ENCODE measurements around the gene RGS14. TPM values are rescaled to one million over a fixed set of nuclear protein-coding genes. Genes with fewer than 3 reads are reported as not detected.
"Not testable (repeated sequence)": the region's sequence is repeated elsewhere in the genome, so short reads cannot be mapped to it uniquely, and the experiment has no call there.

The RGS14 gene
- polyA plus RNA-seq, 3 donors = 10.5 to 15.8 (median 11.8) TPM

DNA sequence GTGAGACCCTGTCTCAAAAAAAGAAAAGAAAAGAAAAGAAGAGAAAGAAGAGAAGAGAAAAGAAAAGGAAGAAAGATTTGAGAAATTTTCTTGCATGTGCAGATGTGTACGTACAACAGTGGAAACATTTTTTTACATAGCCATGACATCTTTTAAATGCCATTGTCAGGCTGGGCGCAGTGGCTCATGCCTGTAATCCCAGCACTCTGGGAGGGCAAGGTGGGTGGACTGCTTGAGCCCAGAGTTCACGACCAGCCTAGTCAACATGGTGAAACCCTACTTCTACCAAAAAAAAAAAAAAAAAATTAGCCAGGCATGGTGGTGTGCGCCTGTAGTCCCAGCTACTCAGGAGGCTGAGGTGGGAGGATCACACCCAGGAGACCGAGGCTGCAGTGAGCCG lies 12.8 kb upstream of the RGS14 start:
- DNase-seq (ENCODE audit: low read depth in 3 of 3, low spot score in 2 of 3) = no peak

DNA sequence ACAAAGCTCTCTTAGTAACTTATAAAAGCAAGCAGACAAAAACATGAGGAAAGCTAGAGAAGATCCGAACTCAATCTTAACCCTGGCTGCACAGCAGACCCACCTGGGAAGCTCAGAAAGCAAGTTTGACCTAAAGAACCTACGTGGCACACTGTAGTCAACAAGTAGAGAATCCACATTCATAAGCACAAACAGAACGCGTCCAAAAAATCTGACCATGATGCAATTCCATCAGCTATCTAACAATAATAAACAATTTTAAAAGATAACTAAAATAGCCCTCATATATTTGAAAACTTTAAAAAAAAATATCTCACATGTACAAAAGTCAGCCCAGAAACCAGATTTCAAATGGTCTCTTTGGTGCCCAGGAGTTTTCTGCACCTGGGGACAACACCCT lies 10.9 kb upstream of the RGS14 start:
- no peak for DNase-seq (ENCODE audit: low read depth in 3 of 3, low spot score in 2 of 3)

DNA sequence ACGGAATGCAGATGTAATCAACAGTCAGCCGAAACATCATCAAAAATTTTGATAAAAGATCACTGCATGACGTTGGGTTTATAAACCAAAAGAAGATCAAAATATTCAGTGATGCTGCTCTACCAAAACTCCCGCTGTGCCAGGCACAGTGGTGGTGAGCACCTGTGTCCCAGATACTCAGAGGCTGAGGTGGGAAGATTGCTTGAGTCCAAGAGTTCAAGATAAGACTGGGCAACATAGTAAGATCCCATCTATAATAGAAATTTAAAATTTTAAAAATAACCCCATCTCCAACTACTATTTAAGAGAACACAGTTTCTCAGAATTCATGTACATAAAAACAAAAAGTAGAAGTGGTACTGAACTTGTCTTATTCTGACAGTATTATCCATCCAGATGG lies 10.0 kb upstream of the RGS14 start:
- DNase-seq (ENCODE audit: low read depth in 3 of 3, low spot score in 2 of 3) = no peak

DNA sequence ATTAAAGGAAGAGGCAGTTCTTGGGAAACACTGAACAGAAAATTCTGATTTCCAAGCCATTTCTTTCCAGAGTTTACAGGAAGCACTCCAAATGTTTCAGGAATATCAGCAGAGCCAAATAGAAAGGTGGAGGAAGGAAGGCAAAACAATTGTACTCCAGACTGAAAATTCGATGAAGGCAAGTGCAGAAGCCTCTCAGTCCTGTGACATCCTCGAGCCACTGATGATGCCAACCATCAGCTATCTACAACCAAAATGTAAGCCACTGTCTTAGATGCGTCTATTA lies 8.4 kb upstream of the RGS14 start:
- no peak for DNase-seq (ENCODE audit: low read depth in 3 of 3, low spot score in 2 of 3)

DNA sequence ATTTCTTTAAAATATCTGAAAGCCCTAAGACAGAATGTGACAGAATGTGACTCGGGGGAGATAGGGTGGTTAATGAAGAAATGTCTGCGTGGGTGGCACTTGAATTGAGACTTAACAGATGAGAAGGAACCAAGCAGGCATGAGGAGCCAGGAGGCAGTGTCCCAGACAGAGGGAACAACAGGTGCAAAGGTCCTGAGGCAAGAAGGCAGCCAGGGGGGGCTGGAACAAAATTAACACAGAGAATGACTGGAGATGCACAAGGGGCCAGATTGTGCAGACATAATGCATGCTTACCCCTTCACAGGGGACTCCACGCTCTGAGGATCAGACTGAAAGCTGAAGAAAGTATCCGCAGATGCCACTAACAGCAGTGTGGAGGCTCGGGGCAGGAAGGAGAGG lies 8.0 kb upstream of the RGS14 start:
- DNase-seq (ENCODE audit: low read depth in 3 of 3, low spot score in 2 of 3) = no peak

DNA sequence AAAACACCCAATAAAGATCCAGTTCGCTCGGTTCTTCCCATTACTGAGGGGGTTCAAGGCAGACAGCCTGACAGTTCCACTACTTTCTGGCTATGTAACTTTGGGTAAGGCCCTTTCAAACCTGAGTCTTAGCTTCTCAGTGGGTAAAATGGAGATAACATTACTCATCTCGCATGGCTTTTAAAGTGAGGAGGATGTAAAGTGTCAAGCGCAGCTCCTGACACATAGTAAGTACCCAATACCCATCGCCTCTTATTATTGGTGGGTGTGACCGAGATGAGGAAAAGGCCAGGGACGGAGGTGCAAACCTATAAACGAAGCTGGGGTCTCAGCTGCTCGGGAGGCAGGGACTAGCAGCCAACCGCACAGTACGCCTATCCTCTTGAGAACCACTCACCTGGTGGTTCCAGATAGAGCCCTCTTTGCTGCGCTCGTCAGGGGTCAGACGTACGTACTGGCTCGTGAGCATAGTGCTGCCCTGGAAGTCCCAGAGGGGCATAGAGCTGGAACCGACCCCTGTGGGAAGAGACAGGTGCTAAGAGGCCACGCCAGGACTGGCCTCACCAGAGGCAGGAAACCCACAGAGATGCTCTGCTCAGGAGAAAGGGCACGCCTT lies 6.8 kb upstream of the RGS14 start:
- no peak for DNase-seq (ENCODE audit: low read depth in 3 of 3, low spot score in 2 of 3)

DNA sequence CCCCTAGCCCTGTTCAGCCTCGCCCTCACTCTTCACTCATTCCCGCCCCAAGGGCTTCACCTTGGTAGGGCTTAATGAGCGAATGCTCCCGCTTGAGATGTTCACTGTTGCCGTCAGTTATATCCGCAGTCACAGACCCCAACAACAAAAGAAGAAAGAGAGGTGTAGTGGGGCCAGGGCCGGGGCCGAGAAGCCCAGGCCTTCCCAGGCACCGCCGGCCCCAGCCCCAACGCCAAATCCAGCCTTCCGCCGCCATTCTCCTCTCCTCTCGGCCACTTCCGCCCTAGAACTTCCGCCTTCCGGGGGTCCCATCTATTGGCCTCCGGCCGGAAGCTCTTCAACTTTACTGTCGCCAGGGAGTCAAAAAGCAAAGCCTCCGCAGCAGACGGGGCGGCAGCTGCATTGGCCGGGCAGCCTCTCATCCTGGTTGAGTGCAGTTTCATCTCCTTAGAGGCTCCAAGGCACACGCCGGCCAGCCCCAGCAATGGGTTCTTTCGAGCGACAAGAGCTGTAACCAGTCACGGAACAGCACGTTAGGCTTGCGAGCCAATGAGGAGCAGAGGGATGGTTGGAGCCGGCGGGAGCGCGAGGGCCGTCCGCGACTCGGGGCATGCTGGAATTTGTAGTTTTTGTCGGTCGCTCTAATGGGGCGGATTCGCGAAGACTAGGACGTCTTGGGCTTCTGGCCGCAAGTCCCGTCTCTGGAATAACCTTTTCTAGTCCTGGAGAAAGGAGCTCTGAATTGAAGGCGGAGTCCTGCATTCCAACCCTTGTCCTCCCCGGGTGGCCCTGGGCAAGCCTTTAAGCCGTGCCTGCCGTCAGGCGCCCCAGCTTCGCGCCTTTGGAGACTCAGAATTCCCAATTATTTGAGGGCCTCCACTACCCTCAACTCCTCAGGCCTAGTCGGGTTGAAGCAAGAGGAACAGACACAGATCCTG lies 6.1 kb upstream of the RGS14 start, which contains the start of gene LMAN2:
TSS of gene LMAN2 (minus strand) at position 277 of the 938 bp plus-strand sequence. CDS start at position 256, 21 bp downstream.
- DNase-seq (ENCODE audit: low read depth in 3 of 3, low spot score in 2 of 3) = peak; percentile 89 to 96 (median 90)

DNA sequence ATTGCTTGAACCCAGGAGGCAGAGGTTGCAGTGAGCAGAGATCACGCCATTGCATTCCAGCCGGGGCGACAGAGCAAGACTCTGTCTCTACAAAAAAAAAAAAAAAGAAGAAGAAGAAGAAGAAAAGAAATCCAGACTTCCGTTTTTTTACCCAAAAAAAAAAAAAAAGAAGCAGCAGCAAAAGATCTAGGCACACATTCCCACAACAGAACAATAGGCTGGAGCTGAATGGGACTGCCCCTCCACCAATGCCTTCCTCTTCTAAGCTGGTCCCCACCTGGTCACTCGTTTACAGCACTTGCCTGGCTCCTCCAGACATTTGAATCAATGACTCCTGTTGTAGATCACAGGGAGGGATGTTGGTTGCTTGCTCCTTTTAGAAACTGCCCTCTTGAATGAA lies 4.6 kb upstream of the RGS14 start:
- DNase-seq (ENCODE audit: low read depth in 3 of 3, low spot score in 2 of 3) = no peak

DNA sequence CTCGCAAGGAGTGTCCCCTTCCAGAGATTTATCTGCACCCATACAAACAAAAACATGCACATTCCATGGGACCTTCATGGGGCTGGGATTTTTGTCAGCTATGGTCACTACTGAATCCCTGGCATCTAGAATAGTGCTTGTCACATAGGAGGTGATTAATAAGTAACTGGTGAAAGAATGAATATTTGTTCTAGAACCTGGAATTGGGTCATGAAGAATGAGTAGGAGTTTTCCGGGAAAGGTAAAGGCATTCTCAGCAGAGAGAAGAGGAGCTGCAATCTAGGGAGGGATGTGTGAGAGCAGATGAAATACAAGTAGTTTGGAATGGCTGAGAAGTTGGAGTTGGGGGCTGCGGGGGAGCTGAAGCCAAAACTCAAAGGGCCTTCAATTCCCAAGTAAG lies 3.5 kb upstream of the RGS14 start:
- no peak for DNase-seq (ENCODE audit: low read depth in 3 of 3, low spot score in 2 of 3)

DNA sequence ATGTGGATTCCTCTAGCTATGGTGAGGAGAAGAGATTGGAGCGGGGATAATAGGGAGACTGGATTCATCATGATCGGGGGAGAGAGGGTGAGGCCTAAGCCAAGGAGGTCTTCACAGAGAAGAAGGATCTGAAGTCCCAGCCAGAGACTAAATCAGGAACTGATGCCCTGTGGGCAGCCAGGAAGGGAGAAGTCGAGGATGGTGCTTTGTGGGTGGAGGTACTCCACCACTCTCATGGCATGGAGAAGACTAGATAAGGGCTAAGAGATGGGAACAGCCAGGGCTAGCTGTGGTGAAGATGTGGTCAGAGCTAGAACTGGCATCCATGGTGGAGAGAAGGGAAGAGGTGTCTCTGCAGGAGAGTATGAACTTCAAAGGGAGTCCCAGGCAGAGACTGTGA lies 3.0 kb upstream of the RGS14 start:
- no peak for DNase-seq (ENCODE audit: low read depth in 3 of 3, low spot score in 2 of 3)

DNA sequence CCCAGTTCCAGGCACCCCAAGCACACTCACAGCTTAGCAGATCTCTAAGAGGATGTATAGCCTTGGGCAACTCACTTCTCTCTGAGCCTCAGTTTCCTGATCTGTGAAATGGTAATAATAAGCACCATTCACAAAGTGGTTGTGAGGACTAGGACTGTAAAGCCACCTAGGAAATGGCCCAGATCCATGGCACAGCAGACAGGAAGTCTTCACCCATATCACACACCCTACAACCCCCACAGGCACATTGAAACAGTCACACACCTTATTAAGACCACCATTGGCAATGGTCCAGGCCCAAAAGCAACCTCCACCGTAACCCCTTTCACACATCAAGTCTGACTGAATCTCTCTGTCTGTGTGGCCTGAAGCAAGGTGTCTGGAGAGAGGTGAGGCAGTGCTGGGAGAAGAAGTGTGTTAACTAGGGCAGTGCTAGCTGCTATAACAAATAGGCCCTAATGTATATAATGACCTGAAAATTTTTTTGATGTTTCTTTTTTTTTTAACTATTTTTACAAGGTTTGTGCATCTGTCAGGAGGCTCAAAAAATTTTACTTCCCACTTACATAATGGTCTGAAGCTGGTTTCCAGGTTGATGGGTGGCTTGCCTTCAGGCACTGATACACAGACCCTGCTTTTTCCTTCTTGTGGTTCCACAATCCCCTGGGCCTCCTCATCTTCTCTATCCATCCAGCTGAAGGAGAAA lies 2.4 kb upstream of the RGS14 start:
- no peak for DNase-seq (ENCODE audit: low read depth in 3 of 3, low spot score in 2 of 3)

DNA sequence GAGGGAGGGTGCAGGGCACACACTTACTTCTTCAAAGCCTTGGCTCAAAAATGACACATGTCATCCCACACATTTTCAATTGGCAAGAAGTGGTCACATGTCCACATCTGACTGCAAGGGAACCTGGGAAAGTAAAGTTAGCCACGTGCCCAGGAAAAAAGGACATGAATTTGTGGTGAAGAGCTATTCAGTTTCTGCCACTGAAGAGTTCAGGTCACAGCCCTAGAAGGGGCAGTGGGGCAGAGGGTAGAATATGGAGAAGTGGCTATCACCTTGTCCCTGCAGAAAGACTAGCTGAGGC lies 1.9 kb upstream of the RGS14 start:
- no peak for DNase-seq (ENCODE audit: low read depth in 3 of 3, low spot score in 2 of 3)

DNA sequence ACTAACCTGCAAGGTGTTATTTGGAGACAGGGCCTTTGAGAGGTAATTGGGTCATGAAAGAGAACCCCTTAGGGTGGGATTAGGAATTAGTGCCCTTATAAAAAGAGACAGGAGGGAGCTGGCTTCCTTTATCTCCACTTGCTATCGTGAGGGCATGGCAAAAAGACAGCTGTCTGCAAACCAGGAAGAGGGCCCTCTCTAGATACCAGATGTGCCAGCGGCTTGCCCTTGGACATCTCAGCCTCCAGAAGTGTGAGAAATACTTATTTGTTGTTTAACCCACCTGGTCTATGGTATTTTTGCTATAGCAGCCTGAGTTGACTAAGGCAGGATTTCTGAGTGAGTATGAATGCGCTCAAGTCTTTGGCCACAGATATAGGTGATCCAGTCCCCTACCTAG lies 978 bp upstream of the RGS14 start:
- DNase-seq (ENCODE audit: low read depth in 3 of 3, low spot score in 2 of 3) = no peak

DNA sequence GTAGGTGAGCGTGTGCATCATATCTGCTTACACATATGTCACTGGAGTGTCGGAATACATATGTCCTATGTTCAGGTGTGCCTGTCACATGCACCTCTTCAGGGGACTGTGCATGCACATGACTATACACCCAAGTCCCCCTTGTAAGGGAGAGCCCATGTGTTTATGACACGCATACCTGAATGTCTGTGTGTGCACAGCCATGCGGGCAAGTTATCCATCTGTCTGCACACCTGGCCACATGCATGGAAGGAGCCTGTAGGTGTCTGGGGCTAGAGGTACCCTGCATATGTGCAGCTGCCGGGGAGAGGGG lies 622 bp upstream of the RGS14 start:
- no peak for DNase-seq (ENCODE audit: low read depth in 3 of 3, low spot score in 2 of 3)

DNA sequence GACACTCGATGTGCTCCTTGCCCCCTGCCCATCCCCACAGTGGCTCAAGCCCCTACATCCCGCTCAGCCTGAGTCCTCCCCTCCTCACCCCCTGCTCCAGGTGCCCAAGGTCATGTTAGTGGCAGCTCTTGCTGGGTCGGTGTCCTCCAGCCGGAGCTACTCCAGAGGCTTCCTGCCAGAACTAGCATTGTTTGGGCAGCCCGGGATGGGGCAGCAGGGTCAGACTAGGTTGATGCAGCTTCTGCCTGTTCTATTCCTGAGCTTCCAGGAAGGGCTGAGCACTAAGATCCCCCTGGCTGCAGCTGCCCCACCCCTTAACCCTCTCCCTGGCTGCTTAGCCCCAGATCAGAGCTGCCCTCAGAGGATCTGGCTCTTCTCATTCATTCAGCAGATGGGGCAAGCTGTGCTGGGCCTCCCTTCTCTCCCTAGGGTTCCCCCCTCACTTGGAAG lies 671 bp downstream of the RGS14 start:
- DNase-seq (ENCODE audit: low read depth in 3 of 3, low spot score in 2 of 3) = no peak

DNA sequence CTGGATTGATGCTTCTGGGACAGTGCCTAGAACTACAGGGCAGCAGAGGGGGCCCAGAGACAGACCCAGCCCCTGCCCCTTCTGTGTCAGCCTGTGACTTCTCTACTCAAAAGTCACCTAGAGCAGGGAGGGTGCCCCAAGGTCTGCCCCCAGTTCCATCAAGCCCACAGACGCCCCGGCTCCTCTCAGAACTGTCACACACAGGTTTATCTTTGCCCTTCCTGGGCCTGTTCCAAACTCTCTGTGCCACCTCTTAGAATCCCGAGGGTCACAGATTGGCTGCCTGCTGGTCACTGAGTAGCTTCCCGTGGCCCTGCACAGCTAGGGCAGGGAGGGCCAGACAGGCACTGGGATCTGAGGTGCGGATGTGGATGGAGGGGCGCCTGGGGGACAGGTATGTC lies 1.7 kb downstream of the RGS14 start:
- DNase-seq (ENCODE audit: low read depth in 3 of 3, low spot score in 2 of 3) = no peak

DNA sequence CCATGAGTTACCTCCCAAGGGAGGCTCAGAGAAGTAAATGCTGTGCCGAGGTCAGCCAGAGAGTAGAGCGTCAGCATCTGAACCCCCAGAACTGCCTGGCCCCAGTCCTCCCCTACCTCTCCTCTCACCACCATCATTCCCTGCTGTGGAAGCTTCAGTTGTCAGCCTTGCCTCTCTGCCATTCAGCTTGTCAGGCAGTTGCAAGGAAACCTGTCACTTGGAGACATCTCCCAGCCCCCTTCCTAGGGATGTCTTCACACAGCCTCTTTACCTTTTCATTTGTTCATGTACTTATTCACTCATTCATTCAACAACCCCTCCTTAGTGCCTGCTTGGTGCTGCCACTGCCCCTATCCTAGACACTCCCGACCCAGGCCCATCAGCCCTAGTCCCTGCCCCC lies 2.1 kb downstream of the RGS14 start:
- no peak for DNase-seq (ENCODE audit: low read depth in 3 of 3, low spot score in 2 of 3)

DNA sequence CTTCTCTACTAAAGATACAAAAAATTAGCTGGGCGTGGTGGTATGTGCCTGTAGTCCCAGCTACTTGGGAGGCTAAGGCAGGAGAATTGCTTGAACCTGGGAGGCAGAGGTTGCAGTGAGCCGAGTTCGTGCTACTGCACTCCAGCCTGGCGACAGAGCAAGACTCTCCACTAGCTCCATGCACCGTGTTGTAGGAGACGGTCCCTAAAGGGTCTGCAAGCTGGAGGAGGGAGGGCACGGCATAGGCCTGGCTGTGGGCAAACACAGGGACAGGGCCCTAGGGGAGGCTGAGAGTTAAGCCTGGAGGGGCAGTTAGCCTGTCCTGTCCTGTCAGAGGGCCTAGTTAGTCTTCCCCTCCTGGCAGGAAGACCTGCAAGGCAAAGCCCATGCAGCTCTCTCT lies 3.0 kb downstream of the RGS14 start:
- not testable (repeated sequence) for DNase-seq (ENCODE audit: low read depth in 3 of 3, low spot score in 2 of 3)

DNA sequence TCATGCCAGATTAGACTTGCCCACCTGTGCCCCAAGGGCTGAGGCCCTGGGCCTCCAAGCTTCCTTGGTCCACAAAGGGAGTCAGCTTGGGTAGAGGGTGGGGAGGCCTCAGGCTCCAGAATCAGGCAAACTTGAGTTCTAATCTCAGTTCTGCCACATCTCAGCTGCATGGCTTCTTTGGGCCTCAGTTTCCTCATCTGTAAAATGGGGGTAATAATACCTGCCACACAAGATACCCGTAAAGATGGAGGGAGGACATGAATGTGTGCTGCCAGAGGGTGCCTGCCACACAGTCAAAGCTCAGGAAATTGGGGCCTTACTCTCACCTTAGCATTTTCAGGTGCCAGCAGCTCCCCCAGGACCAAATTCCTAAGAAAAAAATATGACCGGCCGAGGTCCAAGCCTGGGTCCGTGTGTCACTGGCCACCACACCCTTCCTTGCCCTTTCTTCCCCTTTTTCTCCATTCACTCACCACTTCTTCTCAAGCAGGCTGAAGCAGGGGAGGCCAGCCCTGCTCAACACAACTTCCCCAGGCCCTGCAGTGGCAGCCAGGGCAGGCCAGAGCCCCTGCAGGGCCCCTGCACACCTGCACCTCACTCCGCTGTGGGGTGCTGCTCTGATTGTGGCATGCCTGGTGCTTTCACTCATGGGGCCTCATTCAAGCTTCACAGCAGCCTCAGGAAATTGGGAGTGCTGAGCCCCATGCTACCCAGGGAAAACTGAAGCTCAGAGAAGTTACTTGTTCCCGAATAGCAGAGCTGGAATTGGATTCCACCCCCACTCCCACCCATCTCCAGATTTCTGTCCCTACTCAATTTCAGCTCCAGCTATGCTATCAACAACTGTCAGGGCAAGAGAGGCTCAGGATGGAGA lies 3.9 kb downstream of the RGS14 start:
- no peak for DNase-seq (ENCODE audit: low read depth in 3 of 3, low spot score in 2 of 3)

DNA sequence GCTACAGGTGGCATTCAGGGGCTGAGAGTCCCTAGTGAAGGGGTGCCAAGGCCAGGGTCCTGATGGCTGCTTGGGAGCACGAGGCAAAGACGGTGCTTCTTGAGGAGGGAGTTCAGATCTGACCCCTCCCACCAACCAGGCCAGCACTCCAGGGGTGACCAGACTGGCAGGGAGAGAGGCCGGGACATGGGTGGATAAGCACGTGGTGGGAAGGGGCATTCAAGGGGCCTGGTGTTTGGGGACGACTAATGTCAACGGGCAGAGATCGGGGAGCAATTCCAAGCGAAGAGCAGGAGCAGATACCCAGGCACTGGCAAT lies 4.5 kb downstream of the RGS14 start:
- DNase-seq (ENCODE audit: low read depth in 3 of 3, low spot score in 2 of 3) = no peak
